ENCODE results near the gene PPP2R5C.
"Not testable (repeated sequence)": the region's sequence is repeated elsewhere in the genome, so short reads cannot be mapped to it uniquely, and the experiment has no call there.

The PPP2R5C gene

DNA sequence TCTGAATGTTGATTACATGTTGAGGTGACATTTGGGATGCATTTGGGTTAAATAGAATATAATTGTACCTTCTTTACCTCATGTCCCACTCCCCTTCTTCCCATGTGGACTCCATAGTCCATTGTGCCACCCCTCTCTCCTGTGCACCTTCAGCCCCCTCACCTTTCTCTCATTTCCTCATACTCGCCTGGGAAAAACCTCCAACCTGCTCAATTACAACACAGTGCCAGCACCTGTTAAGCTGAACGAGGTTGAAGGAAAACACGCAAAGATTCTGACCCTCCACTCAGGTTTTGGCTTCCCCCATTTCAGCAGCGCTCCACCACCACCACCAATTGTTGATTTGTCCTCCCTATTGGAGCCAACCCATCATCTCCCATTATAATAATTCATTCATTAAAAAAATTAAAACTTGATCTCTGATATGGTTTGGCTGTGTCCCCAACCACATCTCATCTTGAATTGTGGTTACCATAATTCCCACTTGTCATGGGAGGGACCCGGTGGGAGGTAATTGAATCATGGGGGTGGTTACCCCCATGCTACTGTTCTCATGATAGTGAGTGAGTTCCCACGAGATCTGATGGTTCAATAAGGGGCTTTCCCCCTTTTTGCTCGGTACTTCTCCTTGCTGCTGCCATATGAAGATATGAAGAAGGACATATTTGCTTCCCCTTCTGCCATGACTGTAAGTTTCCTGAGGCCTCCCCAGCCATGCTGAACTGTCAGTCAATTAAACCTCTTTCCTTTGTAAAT lies 33.7 kb upstream of the PPP2R5C start:
- no peak for DNase-seq (ENCODE audit: low read depth)

DNA sequence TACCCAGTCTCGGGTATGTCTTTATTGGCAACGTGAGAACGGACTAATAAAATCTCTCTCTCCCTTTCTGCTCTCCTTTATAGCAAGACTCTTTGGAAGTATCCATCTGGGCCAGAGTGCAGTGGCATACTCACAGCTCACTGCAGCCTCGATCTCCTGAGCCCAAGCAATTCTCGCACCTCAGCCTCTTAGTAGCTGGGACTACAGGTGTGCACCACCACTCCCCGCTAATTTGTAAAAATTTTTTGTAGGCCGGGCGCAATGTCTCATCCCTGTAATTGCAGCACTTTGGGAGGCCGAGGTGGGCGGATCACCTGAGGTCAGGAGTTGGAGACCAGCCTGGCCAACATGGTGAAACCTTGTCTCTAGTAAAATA lies 33.2 kb upstream of the PPP2R5C start:
- no peak for DNase-seq (ENCODE audit: low read depth)

DNA sequence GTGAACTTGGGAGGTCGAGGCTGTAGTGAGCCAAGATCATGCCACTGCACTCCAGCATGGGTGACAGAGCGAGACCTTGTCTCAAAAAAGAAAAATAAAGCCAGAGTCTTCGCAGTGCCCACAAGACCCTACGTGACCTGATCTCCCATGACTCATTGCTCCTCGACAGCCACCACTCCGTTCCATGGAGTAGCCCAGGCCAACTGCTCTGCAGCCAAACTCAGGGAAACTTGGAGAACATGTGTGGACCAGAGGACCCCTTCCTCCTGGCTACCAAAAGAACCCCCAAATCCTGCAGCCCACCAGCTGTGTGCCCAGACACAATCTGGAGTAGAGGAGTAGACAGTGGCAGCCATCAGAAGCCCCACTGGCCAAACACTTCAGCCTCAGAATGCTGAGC lies 32.1 kb upstream of the PPP2R5C start:
- DNase-seq (ENCODE audit: low read depth): no peak

DNA sequence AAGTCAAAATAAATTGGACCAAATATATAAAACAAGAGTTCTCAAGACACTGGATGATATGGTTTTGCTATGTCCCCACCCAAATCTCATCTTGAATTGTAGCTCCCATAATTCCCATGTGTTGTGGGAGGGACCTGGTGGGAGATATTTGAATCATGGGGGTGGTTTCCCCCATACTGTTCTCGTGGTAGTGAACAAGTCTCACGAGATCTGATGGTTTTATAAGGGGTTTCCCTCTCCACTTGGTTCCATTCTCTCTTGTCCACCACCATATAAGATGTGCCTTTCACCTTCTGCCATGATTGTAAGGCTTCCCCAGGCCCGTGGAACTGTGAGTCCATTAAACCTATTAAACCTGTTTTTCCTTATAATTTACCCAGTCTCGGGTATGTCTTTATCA lies 31.4 kb upstream of the PPP2R5C start:
- not testable (repeated sequence) for DNase-seq (ENCODE audit: low read depth)

DNA sequence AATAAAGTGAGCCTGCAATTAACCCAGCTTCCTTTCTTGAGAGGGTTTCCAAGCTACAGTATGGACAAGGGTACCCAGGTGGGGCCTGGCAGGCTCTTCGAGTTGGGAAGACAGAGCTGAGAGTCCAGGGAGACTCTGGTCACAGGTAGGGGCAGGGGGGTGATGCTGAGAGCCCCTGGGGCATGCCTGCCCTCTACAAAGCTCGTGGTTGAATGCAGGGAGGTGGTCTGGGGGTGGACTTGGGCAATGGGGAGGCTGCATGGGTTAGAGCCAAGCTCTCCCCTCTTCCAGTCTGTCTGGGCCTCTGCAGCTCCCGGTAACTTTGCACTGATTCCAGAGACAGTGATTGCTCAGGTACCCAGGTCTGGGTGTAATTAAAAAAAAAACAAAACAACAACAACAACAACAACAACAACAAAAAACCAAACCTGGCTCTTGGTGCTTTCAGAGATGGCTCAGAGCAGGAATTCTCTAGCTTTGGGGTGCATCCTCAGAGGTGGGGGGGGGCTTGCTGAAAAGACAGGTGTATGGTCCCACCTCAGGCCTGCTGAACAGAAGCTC lies 30.8 kb upstream of the PPP2R5C start:
- DNase-seq (ENCODE audit: low read depth): no peak

DNA sequence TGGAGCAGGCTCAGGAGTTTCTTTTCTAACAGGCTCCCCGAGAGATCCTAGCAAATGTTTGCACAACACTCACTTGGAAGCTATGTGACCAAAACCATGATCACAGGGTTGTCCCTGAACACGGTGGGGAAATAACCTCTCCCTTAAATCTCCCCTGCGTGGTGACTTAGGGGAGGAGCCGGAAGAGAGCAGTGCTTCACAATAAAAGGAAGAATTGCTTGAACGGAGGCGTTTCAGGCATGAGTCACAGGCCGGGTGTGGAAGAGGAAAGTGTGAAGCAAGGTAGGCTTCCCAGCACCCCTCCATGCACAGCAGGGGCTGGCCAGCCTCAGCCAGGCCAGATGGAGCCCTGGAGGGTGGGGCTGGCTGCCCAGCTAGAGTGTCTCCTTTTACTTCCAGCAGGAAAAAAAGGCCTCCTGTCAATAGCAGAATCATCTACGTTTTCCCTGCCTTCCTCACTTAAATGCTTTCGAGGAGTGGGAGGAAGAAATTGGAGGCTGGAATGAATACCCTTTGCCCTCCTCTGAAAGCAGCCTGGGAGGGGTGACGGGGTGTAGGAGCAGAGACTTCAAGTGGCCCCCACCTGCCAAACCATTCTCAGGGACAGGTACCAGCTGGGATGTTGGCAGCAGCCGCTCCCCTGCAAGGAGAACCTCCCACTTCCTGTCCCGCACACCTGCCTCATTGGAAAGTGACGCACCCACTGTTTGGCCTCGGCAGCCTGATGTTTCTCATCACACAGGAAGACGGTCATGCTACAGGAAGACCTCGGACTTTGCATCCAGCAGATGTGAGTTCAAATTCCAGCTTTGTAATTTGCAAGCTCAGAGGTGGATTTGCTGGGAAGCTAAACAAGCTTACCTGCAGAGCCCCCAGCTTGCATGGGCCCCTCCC lies 30.1 kb upstream of the PPP2R5C start:
- peak; percentile 78 for DNase-seq (ENCODE audit: low read depth)

DNA sequence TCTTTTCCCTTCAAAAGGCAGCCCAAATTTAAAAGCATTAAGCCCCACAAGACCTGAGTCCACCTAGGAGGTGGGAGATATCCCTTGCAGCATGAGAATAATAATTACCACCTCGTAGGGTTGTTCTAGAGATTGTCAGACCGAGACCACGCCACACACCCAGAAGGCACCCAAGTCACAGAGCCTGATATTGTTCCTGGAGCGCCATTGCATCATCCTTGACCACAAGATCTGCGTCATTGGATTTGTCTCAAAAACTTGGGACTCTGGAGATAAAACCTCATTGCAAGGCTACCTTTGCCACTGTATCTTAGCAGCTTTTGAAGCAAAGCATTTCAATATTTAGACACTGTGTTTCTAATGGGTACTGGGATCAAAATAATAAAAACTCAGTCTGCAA lies 29.4 kb upstream of the PPP2R5C start:
- DNase-seq (ENCODE audit: low read depth): no peak

DNA sequence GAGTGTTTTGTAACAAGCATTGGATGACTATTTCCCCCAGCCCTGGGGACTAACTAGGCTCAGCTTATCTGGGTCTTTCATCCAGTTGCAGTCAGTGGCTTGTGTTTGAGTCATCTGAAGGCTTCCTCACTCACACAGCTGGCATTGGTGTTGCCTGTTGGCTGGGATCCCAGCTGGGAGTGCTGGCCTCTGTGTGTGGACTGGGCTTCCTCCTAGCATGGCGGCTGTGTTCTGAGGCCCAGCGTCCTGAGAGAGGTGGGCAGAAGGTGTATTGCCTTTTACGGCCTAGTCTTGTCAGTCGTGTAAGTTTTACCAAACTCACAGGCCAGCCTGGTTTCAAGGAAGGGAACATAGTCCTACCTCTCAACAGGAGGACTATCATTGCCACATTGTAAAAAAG lies 28.3 kb upstream of the PPP2R5C start:
- peak; percentile 64 for DNase-seq (ENCODE audit: low read depth)

DNA sequence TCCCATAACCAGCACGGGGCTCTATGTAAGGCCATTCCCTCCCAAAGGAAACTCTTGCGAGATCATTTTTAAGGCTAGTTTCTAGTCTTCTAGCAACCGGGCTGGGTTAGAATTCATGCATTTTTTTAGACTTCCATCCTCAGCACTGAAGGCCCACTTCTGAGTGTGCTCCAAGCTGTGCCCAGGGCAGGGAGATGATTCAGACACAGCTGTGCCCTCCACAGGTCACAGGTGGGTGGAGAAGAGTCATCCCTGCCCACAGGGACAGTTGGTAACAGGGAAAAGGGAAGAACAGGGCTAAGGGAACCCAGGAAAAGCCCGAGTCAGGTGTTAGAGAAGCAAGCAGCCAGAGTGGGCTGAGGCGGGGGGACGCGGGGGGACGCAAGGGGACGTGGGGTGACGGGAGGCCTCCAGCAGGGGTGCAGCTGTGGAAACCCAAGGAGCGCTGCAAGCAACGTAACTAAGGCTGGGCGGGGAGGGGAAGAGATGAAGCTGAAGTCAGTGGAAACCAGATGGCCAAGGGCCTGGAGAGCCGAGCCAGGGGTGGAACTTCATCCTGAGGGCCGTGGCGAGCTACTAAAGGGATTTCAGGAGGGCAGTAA lies 27.2 kb upstream of the PPP2R5C start:
- DNase-seq (ENCODE audit: low read depth): no peak

DNA sequence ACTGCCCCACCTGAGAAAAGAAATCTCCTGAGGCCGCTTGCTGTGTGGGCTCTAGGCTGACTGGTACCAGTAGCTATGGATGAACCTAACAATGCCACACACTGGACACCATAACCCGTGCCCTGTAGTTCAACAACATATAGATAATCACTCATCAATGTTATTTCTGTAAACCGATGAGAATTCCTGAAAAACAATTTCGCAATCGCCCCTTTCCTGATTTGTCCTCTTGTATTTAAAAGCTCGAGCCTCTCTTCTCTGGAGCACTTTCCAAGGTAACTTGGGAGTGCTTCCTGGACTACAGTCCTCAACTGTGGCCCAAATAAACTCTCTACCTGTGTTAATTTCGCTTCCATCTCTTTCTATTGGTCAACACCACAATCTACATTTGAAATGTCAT lies 26.1 kb upstream of the PPP2R5C start:
- DNase-seq (ENCODE audit: low read depth): no peak

DNA sequence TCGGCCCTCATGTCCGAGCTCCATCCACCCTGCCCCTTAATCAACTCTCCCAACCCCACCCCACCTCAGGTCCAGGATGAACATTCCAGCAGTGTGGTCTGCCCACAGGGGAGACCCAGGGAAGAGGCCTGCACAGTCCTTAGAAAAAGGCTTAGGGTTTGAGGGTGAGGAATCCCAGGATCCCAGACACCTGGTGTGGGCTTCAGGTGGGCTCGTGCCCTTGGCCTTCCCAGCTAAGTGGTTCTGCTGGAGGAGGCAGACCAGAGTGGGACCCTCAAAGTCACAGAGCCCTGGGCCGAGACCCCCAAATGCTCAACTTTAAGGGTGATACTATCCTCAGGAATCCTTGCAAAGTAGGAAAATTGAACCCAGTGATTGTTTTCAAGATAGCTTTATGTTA lies 25.4 kb upstream of the PPP2R5C start:
- no peak for DNase-seq (ENCODE audit: low read depth)

DNA sequence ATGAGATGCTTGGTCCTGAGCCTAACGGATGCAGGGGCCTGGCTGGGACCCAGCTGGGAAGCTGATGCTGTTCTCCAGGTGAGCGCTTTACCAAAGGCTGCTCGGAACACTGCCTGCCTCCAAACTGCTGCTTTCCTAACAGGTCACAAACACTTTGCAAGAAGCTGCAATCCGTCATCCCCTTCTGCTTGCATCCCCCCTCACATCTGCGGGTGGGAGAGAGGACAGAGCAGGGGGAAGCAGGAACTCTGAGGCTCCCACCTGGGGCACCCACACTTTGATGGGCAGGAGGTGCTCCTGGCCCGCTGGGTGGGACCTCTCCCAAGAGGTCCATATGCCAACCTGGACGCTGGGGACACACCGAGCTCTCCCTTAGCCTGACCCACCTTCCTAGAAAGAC lies 24.9 kb upstream of the PPP2R5C start:
- DNase-seq (ENCODE audit: low read depth): no peak

DNA sequence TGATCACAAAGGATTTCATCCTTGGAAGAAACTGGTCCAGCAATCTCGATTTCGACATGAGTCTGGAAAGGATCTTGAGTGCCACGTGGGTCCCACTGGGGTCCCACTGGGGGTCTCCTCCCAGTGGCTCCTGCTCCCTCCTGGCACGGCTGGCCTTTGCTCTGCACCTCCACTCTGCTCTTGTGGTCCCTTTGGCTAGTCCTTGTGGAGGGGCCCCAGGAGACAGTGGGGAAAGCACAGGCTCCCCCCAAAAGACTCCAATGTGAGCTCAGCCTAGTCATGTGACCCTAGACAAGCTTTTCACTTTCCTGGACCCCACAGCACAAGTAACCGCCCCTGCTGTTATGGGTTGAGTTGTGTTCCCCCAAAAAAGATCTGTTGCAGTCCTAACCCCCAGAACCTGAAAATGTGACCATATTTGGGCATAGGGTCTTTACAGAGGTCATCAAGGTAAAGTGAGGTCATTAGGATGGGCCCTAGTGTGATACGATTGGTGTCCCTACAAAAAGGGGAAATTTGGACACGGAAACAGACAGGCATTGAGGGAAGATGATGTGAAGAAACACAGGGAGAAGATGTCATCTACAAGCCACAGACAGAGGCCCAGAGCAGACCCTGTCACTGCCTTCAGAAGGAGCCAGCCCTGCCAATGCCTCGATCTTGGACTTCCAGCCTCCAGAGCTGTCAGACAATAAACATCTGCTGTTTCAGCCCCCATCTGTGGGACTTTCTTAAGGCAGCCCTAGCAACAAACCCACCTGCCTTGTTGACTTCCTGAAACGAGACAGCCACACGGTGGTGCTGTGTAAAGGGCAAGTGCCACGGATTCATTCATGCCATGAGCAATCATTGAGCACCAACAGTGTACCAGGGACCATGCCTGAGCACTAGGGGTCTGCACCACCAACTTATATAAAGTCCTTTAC lies 23.8 kb upstream of the PPP2R5C start:
- no peak for DNase-seq (ENCODE audit: low read depth)

DNA sequence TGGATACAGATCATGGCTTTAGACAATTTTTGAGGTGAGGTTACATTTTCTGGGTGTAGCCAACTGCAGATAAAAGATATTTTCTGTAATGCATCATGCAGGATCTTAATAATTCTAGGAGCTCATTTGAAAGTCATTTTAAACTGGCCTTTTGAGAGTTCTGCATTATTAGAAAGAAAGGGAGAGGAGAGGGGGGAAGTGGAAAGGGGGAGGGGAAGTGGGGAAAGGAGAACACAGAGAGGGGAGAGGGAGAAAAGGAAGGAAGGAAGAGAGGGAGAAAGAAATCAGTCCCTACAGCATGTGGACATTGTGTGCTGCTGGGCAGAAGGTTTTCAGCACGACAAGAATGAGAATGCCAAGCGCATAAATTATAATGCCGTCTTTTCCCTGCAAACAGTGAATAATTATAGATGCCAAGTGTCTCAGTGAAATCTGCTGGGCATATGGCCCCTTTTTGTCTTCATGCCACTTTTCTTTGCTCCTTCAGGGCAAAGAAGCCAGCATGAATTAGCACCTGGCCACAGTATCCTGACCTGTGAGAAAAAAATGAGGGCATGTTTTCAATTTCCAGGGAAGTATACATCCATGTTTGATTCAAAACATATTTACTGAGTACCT lies 22.7 kb upstream of the PPP2R5C start:
- DNase-seq (ENCODE audit: low read depth): no peak

DNA sequence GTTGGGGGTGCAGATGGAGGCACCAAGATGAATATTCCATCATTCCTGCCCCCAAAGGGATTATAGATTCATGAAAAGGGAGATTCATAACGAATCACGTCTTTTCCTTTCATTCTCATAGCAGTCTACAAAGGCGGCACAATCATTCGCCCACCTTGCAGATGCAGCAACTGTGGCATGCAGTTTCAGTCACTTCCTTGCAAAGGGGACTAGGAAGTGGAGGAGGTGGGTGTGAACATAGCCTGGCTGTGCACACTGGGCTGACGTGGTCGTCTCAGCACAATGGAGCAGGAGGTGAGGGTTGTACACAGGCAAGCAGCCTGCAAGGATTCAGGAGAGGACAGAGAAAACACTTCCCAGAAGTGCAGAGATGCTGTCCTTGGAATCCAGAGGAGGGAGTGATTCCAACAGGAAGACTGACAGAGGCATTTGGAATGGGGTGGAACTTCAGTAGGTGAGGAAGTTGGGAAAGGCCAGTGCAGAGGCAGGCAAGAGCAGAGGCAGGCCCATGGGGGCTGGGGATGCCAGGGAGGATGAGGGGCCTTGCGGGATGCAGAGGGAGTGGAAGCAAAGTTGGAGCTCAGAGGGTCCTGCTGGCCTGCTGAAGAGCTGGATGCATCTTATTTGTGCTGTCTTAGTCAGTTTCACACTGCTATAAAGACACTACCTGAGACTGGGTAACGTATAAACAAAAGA lies 21.9 kb upstream of the PPP2R5C start:
- no peak for DNase-seq (ENCODE audit: low read depth)

DNA sequence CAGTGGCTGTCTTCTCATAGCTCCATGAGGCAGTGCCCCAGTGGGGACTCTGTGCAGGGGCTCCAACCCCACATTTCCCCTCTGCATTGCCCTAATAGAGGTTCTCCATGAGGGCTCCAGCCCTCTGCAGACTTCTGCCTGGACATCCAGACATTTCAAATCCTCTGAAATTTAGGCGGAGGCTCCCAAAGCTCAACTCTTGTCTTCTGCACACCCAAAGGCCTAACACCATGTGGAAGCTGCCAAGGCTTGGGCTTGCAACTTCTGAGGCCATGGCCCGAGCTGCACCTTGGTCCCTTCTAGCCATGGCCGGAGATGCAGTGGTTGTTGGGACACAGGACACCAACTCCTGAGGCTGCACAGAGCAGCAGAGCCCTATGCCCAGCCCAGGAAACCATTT lies 20.5 kb upstream of the PPP2R5C start:
- no peak for DNase-seq (ENCODE audit: low read depth)

DNA sequence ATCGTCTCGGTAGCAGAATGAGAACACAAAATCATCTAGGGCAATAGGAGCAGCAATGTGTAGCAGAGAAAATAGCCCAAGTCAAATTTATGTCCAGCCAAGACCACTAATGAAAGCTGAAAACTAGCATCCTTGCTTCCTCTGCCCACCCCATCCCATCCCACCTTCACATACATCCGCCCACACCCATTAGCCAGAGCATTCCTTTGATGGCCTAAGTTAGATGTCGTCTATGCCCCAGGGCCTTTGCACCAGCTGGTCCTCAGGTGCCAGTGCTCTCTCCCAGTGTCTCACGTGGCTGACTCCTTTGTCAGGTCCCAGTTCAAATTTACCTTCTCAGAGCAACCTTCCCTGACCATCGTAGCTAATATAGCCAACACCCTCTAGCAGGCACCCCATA lies 17.8 kb upstream of the PPP2R5C start:
- no peak for DNase-seq (ENCODE audit: low read depth)

DNA sequence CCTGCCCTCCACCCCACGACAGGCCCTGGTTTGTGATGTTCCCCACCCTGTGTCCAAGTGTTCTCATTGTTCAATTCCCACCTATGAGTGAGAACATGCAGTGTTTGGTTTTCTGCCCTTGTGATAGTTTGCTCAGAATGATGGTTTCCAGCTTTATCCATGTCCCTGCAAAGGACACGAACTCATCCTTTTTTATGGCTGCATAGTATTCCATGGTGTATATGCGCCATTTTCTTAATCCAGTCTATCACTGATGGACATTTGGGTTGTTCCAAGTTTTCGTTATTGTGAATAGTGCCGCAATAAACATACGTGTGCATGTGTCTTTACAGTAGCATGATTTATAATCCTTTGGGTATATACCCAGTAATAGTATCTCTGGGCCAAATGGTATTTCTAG lies 17.1 kb upstream of the PPP2R5C start:
- not testable (repeated sequence) for DNase-seq (ENCODE audit: low read depth)

DNA sequence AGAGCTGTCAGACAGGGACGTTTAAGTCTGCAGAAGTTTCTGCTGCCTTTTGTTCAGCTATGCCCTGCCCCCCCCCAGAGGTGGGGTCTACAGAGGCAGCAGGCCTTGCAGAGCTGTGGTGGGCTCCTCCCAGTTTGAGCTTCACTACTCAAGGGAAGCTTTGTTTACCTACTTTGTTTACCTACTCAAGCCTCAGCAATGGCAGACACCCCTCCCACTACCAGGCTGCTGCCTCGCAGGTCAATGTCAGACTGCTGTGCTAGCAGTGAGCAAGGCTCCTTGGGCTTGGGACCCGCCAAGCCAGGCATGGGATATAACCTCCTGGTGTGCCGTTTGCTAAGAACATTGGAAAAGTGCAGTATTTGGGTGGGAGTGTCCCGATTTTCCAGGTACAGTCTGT lies 11.8 kb upstream of the PPP2R5C start:
- not testable (repeated sequence) for DNase-seq (ENCODE audit: low read depth)

DNA sequence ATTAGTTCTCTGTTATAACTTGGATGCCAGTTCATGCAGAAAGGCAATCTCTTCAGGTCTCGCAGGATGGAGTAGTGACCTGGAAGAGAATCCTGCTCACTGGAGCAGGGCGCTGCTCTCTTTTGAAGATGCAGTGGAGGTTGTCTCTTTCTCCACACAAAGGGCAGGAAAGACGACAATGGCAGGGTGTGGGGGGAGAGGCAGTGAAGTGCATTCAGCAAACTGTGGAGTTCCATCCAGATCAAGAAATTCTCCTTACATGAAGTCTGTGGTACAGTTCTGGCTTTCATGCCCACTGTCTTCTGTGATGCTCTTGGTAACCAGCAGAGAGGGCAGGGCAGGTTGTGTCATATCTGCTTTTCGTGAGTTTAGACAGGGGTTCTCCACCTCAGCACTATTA lies 6.6 kb upstream of the PPP2R5C start:
- no peak for DNase-seq (ENCODE audit: low read depth)
